GM12878 (cell line): Measurements from ENCODE around the gene TCP11. TPM values are rescaled to one million over a fixed set of nuclear protein-coding genes. Genes with fewer than 3 reads are reported as not detected.

ENCODE experiments used
- ATAC-seq: fragments of 200-7000 bp; cut with Tn5 transposase; 3 replicates; pipeline ENCODE4 v1.9.1; 2020; ENCODE audit warnings: mild to moderate bottlenecking, moderate library complexity
- BruUV-seq: library from RNA; stranded (reverse); fragments of 400-500 nt; replicated peaks from 2 replicates; lab custom pipeline; 2021; lab: Mats Ljungman, UMichigan
- CTCF ChIA-PET: fragments of 300-600 bp; sonication (Branson Sonifier 250); formaldehyde crosslinking; extraction: SDS; loops from one replicate; lab custom pipeline; 2021; ENCODE audit warnings: inconsistent platforms; lab: Yijun Ruan, JAX
- POLR2A ChIA-PET: fragments of 350-600 bp; formaldehyde crosslinking; extraction: SDS; loops from one replicate; lab custom pipeline; 2021; ENCODE audit warnings: inconsistent platforms; lab: Charles Lee
- RAD21 ChIA-PET: fragments of 300-600 bp; sonication (Branson Sonifier 250); formaldehyde crosslinking; loops from one replicate; lab custom pipeline; 2023; ENCODE audit warnings: antibody characterized with exemption; ENCODE audit not compliant: unreplicated experiment; lab: Charles Lee
- SMC1A ChIA-PET: fragments of 300-600 bp; sonication (Branson Sonifier 250); formaldehyde crosslinking; loops from one replicate; lab custom pipeline; 2023; ENCODE audit not compliant: unreplicated experiment, uncharacterized antibody; lab: Charles Lee
- DNase-seq: peaks from one replicate; pipeline ENCODE4 v3.0.0-alpha.2; 2011; ENCODE audit warnings: low read depth, low spot score
- FAIRE-seq: peaks from 3 replicates; lab custom pipeline; 2011; peaks lifted over from hg19 to GRCh38; lab: Jason Lieb, UNC
- H2AFZ ChIP-seq: 2 replicates; pipeline ENCODE4 v1.6.0; 2011; ENCODE audit warnings: low read depth, low read length, control low read depth; ENCODE audit not compliant: control insufficient read depth
- H3K27ac ChIP-seq: 2 replicates; pipeline ENCODE4 v1.5.1; 2011; ENCODE audit warnings: control low read depth; ENCODE audit not compliant: control insufficient read depth, insufficient read depth
- H3K27me3 ChIP-seq, 2 experiments: replicated peaks in 1 of 2; 2 replicates each; pipeline versions ENCODE4 v1.6.0 to v1.6.1; 2011; ENCODE audit warnings: low read length in 1 of 2; ENCODE audit not compliant: control insufficient read depth in 2 of 2, insufficient read depth in 2 of 2
- H3K36me3 ChIP-seq, 2 experiments: 2 replicates each; pipeline ENCODE4 v1.5.1; 2011; ENCODE audit warnings: low read length in 1 of 2; ENCODE audit not compliant: control insufficient read depth in 2 of 2, insufficient read depth in 2 of 2
- H3K4me1 ChIP-seq: 2 replicates; pipeline ENCODE4 v1.6.1; 2011; ENCODE audit warnings: mild to moderate bottlenecking, low read length, moderate library complexity, mixed read lengths; ENCODE audit not compliant: control insufficient read depth, insufficient read depth
- H3K4me2 ChIP-seq: 2 replicates; pipeline ENCODE4 v1.6.0; 2011; ENCODE audit warnings: control low read depth; ENCODE audit not compliant: control insufficient read depth, insufficient read depth
- H3K4me3 ChIP-seq: fragments of 200-600 bp; sonication (generic); 2 replicates; pipeline ENCODE4 v1.5.1; 2016
- H3K79me2 ChIP-seq: 2 replicates; pipeline ENCODE4 v1.6.0; 2011; ENCODE audit warnings: low read length; ENCODE audit not compliant: control insufficient read depth, insufficient read depth
- H3K9ac ChIP-seq: 2 replicates; pipeline ENCODE4 v1.8.0; 2011; ENCODE audit warnings: low read length, control low read depth, mixed read lengths; ENCODE audit not compliant: control insufficient read depth, insufficient read depth
- H3K9me3 ChIP-seq: replicated peaks from 3 replicates; pipeline ENCODE4 v1.5.1; 2011; ENCODE audit warnings: mild to moderate bottlenecking, low read length; ENCODE audit not compliant: control insufficient read depth, insufficient read depth
- H4K20me1 ChIP-seq: 2 replicates; pipeline ENCODE4 v1.6.0; 2011; ENCODE audit not compliant: control insufficient read depth, insufficient read depth
- ATF2 ChIP-seq: IDR thresholded peaks from 2 replicates; pipeline ENCODE4 v1.6.1; 2012; ENCODE audit warnings: low read length, inconsistent platforms
- BACH1 ChIP-seq: fragments of 450-650 bp; IDR thresholded peaks from 2 replicates; pipeline ENCODE4 v1.6.1; 2017; ENCODE audit warnings: mild to moderate bottlenecking, borderline replicate concordance
- BRCA1 ChIP-seq: IDR thresholded peaks from 2 replicates; pipeline ENCODE4 v1.6.1; 2011; ENCODE audit warnings: low read depth, low read length, improper control_type of control experiment
- CHD2 ChIP-seq: IDR thresholded peaks from 2 replicates; pipeline ENCODE4 v1.6.1; 2011; ENCODE audit warnings: low read depth, low read length, improper control_type of control experiment, borderline replicate concordance
- EGR1 ChIP-seq, 2 experiments: IDR thresholded peaks; 1 replicate in 1 of 2; 2 replicates in 1 of 2; pipeline ENCODE4 v1.6.1; 2011 to 2012; ENCODE audit warnings: low read depth in 2 of 2, low read length in 2 of 2, borderline replicate concordance in 1 of 2, mild to moderate bottlenecking in 1 of 2, moderate library complexity in 1 of 2
- HDAC2 ChIP-seq: fragments of 200-600 bp; sonication (generic); IDR thresholded peaks from 2 replicates; pipeline ENCODE4 v1.6.1; 2017
- HDAC6 ChIP-seq: fragments of 200-600 bp; sonication (generic); IDR thresholded peaks from one replicate; pipeline ENCODE4 v1.8.0; 2017; ENCODE audit warnings: antibody characterized with exemption; ENCODE audit not compliant: unreplicated experiment
- HDGF ChIP-seq: fragments of 450-650 bp; IDR thresholded peaks from 2 replicates; pipeline ENCODE4 v1.6.1; 2016; ENCODE audit warnings: antibody characterized with exemption
- JUNB ChIP-seq: IDR thresholded peaks from 2 replicates; pipeline ENCODE4 v1.6.1; 2016; ENCODE audit warnings: antibody characterized with exemption, mild to moderate bottlenecking
- TAF1 ChIP-seq: IDR thresholded peaks from 2 replicates; pipeline ENCODE4 v1.6.1; 2011; ENCODE audit warnings: mild to moderate bottlenecking, low read depth, low read length, borderline replicate concordance
- WGBS: methylation state at CpG from one replicate; pipeline ENCODE4 v1.1.6; 2016; ENCODE audit warnings: low lambda C conversion rate; ENCODE audit not compliant: insufficient replicate concordance, insufficient coverage; ENCODE audit errors: missing lambda C conversion rate; 5-methylcytosine and 5-hydroxymethylcytosine counted together
- in situ Hi-C: fragments of 300-500 bp; cut with MboI; formaldehyde crosslinking; loops from 9 replicates; pipeline ENCODE4 v1.14.3; 2018; ENCODE audit warnings: mixed read lengths
- intact Hi-C: fragments of 100-400 bp; cut with micrococcal nuclease; formaldehyde crosslinking; loops from one replicate; pipeline ENCODE4 v1.14.2; 2022; ENCODE audit not compliant: unreplicated experiment
- polyA plus RNA-seq, 11 experiments: library from polyadenylated mRNA; depleted of rRNA in 4 of 11; unstranded in 6 of 11; stranded (reverse) in 5 of 11; fragments of >200 nt; fragmentation: Nextera tagmentation in 4 of 11; fragmentation: Illumina TruSeq in 1 of 11; extraction: Ambion mirVana in 4 of 11; extraction: Trizol in 1 of 11; gene quantifications; 1 replicate in 1 of 11; 2 replicates in 10 of 11; pipeline versions ENCODE4 v1.2.1 to v1.2.3, GENCODE V29; 2011 to 2016; ENCODE audit warnings: inconsistent platforms in 2 of 11, missing spikeins in 2 of 11, low read depth in 1 of 11
- total RNA-seq, 4 experiments: library from RNA; depleted of rRNA in 3 of 4; stranded (reverse); fragments of >200 nt in 3 of 4; fragmentation: Illumina TruSeq in 1 of 4; extraction: Trizol in 1 of 4; gene quantifications; 2 replicates each; pipeline versions ENCODE4 v1.2.1 to v1.2.3, GENCODE V29; 2013 to 2021

The TCP11 gene
- total and polyA plus RNA-seq, 10 of the 15 experiments (the other 5 are each of a cell fraction or from before 2014, with no cell fraction given), result not detected

GRCh38 chr6:35099116-35099515 lies 42.0 kb downstream of the TCP11 start (continued):
- TF ChIP-seq ATF2, result no peak
- TF ChIP-seq, all 136 proteins: peak for 0

- H2AFZ ChIP-seq, result no peak overlapping the region
Measured at GRCh38 chr6:35096129-35096862, 44.8 kb downstream of the TCP11 start.

More at GRCh38 chr6:35096129-35096862, 44.8 kb downstream of the TCP11 start:
- TF ChIP-seq HDAC2 (no peak), BRCA1 (no peak), BACH1 (no peak), CHD2 (no peak), EGR1 (IDR thresholded peaks at IDR 0.05; ENCODE audit: borderline replicate concordance in 1 of 2, low read depth in 2 of 2, low read length in 2 of 2) (no peak), HDAC6 (no peak), JUNB (no peak), HDGF (no peak), TAF1 (no peak)
- intact Hi-C loops, result no loop called here
- POLR2A ChIA-PET, result interaction anchor here (0.6 kb wide), 1 partner anchor 103 kb away, joined by 4 read pairs; no protein-coding TSS in a partner anchor
- CTCF ChIA-PET, result interaction anchor here (0.6 to 0.7 kb wide), 2 partner anchors 109 to 802 kb away, joined by 3 to 4 read pairs; no protein-coding TSS in a partner anchor
- DNase-seq (no peak), FAIRE-seq (no peak), ATAC-seq (no peak)
- H3K36me3 ChIP-seq, result no peaks in the 10 kb centered on the region
- no peaks in the 10 kb centered on the region for H3K79me2 ChIP-seq
- no TSS peak for BruUV-seq
- SMC1A ChIA-PET, result interaction anchor here (0.7 kb wide), 1 partner anchor 16 kb away, joined by 3 read pairs; no protein-coding TSS in a partner anchor
- H3K27me3 ChIP-seq, result no peaks in the 10 kb centered on the region
- H4K20me1 ChIP-seq, result no peaks in the 10 kb centered on the region
- no peaks in the 10 kb centered on the region for H3K9me3 ChIP-seq
- no peaks in the 10 kb centered on the region for H3K4me1 ChIP-seq
- H3K9ac ChIP-seq, result no peak overlapping the region
- in situ Hi-C loops, result no loop called here
- no peak overlapping the region for H3K4me3 ChIP-seq
- no peak overlapping the region for H3K27ac ChIP-seq
- RAD21 ChIA-PET, result interaction anchor here (0.7 kb wide), 1 partner anchor 43 kb away, joined by 3 read pairs; no protein-coding TSS in a partner anchor
- H3K4me2 ChIP-seq, result no peak overlapping the region
- 39% methylated on average over 4 of the region's 4 CpGs for WGBS
